Activated CD8-positive, alpha-beta T cell treated with anti-CD3 and anti-CD28 coated beads for 36 hours (primary cell): Measurements from ENCODE around the gene PKNOX2. TPM values are rescaled to one million over a fixed set of nuclear protein-coding genes. Genes with fewer than 3 reads are reported as not detected.

Experiments used
- ATAC-seq: fragments of 200-7000 bp; cut with Tn5 transposase; one replicate; pipeline ENCODE4 v1.10.0; 2021; ENCODE audit warnings: mild to moderate bottlenecking, moderate library complexity
- CTCF ChIA-PET: fragments of 350-600 bp; sonication (Branson Sonifier 250); formaldehyde crosslinking; loops from one replicate; lab custom pipeline; 2021; ENCODE audit warnings: antibody characterized with exemption; lab: Charles Lee
- POLR2A ChIA-PET: fragments of 350-600 bp; sonication (Branson Sonifier 250); formaldehyde crosslinking; loops from one replicate; lab custom pipeline; 2021; ENCODE audit warnings: antibody characterized with exemption; lab: Charles Lee
- DNase-seq: peaks from one replicate; pipeline ENCODE4 v3.0.0-alpha.2; 2020
- H3K27ac Mint-ChIP-seq: one replicate; pipeline ENCODE4 v1.8.0; 2021; ENCODE audit warnings: mild to moderate bottlenecking, mixed read lengths
- H3K27me3 Mint-ChIP-seq: one replicate; pipeline ENCODE4 v1.8.0; 2021; ENCODE audit warnings: mixed read lengths
- H3K36me3 Mint-ChIP-seq: one replicate; pipeline ENCODE4 v1.8.0; 2021; ENCODE audit warnings: low read depth, mixed read lengths
- H3K4me1 Mint-ChIP-seq: one replicate; pipeline ENCODE4 v1.8.0; 2021; ENCODE audit warnings: low read depth, mixed read lengths
- H3K4me3 Mint-ChIP-seq: one replicate; pipeline ENCODE4 v1.8.0; 2021; ENCODE audit warnings: mild to moderate bottlenecking, moderate library complexity, mixed read lengths
- H3K9me3 Mint-ChIP-seq: one replicate; pipeline ENCODE4 v1.8.0; 2021; ENCODE audit warnings: mixed read lengths
- CTCF ChIP-seq: fragments of 200-600 bp; IDR thresholded peaks from one replicate; pipeline ENCODE4 v1.8.0; 2022; ENCODE audit warnings: antibody characterized with exemption, mild to moderate bottlenecking
- intact Hi-C: fragments of 100-400 bp; cut with micrococcal nuclease; formaldehyde crosslinking; loops from one replicate; pipeline ENCODE4 v1.10.0; 2022
- total RNA-seq, 2 experiments: library from RNA; stranded (reverse); gene quantifications; one replicate each; pipeline ENCODE4 v1.2.3, GENCODE V29; 2021

PKNOX2 gene
- total RNA-seq, 2 experiments from 2014 or later = not detected

DNA sequence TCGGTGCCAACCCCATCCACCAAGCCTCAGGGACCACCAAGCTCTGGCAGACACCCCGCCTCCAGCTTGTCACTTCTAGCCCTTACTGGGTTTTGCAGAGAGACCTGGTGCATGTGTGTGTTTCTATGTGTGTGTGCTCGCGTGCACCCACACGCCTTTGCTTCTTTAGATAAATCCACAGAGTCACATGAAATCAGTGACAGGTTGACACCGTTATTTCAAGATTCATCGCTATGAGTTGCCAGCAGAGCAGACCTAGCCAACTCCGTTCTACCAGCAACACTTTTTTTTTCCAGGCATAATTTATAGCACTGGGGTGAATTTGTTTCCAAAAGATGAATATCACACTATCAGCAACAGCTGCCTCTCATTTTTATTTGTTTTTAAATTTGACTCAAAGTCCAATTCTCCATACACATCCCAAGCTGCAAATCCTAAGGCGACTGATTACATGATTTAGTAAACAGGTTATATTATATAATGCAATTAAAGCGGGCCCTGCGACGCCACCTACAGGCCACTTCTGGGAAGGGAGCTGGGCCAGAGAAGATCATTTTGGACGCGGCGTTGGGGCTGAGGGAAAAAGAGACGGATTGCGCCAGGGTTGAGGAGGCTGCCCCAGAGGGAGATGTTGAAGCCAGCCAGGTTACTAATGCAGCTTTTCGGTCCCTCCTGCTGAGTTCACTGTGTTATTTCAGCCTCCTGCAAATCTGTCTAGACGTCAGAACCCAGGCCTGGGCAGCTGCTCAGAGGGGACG lies 181.0 kb downstream of the PKNOX2 start:
- ATAC-seq (peak; percentile 61), DNase-seq (peak; percentile 69)
- Mint-ChIP-seq H3K27ac (no peak overlapping the region), H3K4me3 (no peak overlapping the region), H3K4me1 (no peaks in the 10 kb centered on the region), H3K36me3 (no peaks in the 10 kb centered on the region), H3K9me3 (no peaks in the 10 kb centered on the region), H3K27me3 (peaks cover 5% of the 10 kb centered on the region)
- intact Hi-C loops = loop anchor here (5.0 to 10.0 kb wide), 2 partner anchors 181 to 383 kb away; partner anchors contain the start of gene PKNOX2
- peak; percentile 85 for TF ChIP-seq CTCF
- ChIA-PET POLR2A (no interaction called here), CTCF (interaction anchor here (0.6 to 4.3 kb wide), 30 partner anchors 8 to 396 kb away, joined by 3 to 34 read pairs (median 4); partner anchors contain the start of gene PKNOX2)

- ChIA-PET POLR2A (no interaction called here), CTCF (interaction anchor here (0.6 to 4.3 kb wide), 29 partner anchors 8 to 396 kb away, joined by 3 to 34 read pairs (median 5); partner anchors contain the start of gene PKNOX2)
- no peak for ATAC-seq
- H3K27ac Mint-ChIP-seq = no peak overlapping the region
- H3K4me1 Mint-ChIP-seq = no peaks in the 10 kb centered on the region
- no peak for DNase-seq
- H3K9me3 Mint-ChIP-seq = no peaks in the 10 kb centered on the region
- H3K36me3 Mint-ChIP-seq = no peaks in the 10 kb centered on the region
- H3K4me3 Mint-ChIP-seq = no peak overlapping the region
- intact Hi-C loops = loop anchor here (5.0 to 10.0 kb wide), 2 partner anchors 181 to 384 kb away; partner anchors contain the start of gene PKNOX2
- no peak for TF ChIP-seq CTCF
- H3K27me3 Mint-ChIP-seq = peaks cover 5% of the 10 kb centered on the region
These were observed 181.6 kb downstream of the PKNOX2 start for GRCh38 chr11:125346179-125346530.

DNA sequence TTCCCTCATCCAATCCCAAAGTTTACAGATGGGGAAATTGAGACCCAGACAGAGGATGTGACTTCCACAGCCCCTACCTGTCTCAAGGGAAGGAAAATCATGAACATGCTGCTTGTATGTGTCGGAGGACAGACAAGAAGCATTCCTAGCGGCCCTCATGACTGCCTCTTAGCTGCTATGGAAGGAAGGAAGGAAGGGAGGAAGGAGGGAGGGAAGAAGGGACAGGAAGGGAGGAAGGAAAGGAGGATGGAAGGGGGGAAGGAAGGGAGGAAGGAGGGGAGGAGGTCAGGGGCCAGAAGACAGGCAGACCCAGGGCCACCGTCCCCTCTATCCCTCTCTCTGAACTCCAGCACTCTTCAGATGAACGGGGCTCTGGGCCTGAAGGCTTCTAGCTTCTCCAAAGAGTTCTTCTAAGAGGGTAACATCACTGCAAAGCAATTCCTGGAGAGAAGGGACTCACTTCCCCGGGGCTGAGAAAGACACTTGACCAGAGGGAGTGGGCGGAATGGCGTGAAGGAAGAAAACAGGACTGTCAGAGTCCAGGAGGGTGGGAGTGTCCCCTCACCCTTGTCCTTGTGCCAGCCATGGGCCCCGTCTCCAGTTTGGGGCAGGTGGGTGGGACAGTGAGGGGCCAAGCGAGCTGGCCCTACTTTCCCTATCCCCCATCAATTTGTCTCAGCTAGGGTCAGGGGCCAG lies 182.2 kb downstream of the PKNOX2 start:
- intact Hi-C loops = loop anchor here (5.0 to 10.0 kb wide), 2 partner anchors 182 to 384 kb away; partner anchors contain the start of gene PKNOX2
- POLR2A ChIA-PET = no interaction called here

DNA sequence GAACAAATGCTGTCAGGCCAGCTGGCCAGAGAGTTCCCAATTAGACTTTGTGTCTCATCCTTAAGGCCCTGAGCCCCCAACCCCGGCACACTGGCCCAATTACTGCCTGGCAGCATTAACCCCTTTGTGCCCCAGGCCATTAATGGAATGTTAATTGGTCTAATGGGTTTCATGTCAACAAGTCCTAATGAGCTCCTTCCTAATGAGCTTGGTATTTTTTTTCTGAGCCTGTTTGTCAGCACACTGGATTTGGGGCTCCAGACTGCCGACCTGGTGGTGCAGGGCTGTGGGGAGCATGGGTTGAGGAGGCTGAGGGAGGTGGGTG lies 182.7 kb downstream of the PKNOX2 start:
- no peak for DNase-seq
- ATAC-seq = no peak
- intact Hi-C loops = loop anchor here (5.0 to 10.0 kb wide), 2 partner anchors 182 to 385 kb away; partner anchors contain the start of gene PKNOX2
- H3K27me3 Mint-ChIP-seq = peaks cover 7% of the 10 kb centered on the region
- no peak for TF ChIP-seq CTCF
- H3K27ac Mint-ChIP-seq = no peak overlapping the region
- H3K36me3 Mint-ChIP-seq = no peaks in the 10 kb centered on the region
- no peak overlapping the region for H3K4me3 Mint-ChIP-seq
- H3K4me1 Mint-ChIP-seq = no peaks in the 10 kb centered on the region
- ChIA-PET CTCF (interaction anchor here (1.0 to 4.3 kb wide), 9 partner anchors 8 to 205 kb away, joined by 3 to 34 read pairs (median 5); no protein-coding TSS in a partner anchor), POLR2A (interaction anchor here (0.7 kb wide), 1 partner anchor 18 kb away, joined by 3 read pairs; no protein-coding TSS in a partner anchor)
- no peaks in the 10 kb centered on the region for H3K9me3 Mint-ChIP-seq

More for the DNA sequence above, 182.2 kb downstream of the PKNOX2 start:
- no peak for TF ChIP-seq CTCF
- Mint-ChIP-seq H3K36me3 (no peaks in the 10 kb centered on the region), H3K9me3 (no peaks in the 10 kb centered on the region), H3K4me3 (no peak overlapping the region), H3K27me3 (peaks cover 5% of the 10 kb centered on the region), H3K4me1 (no peaks in the 10 kb centered on the region), H3K27ac (no peak overlapping the region)
- no peak for ATAC-seq
- CTCF ChIA-PET = interaction anchor here (0.7 to 4.3 kb wide), 22 partner anchors 9 to 256 kb away, joined by 3 to 34 read pairs (median 5); partner anchors contain the start of gene PKNOX2
- no peak for DNase-seq
